Gastroesophageal sphincter (tissue), 4 donors: ENCODE measurements around the gene NEK10. TPM values are rescaled to one million over a fixed set of nuclear protein-coding genes. Genes with fewer than 3 reads are reported as not detected.

Experiments
- ATAC-seq: fragments of 150-250 bp; one replicate; pipeline ENCODE4 v1.9.1; 2016; ENCODE audit warnings: mild to moderate bottlenecking, moderate library complexity
- H3K27ac ChIP-seq, 4 donors: fragments of 200-600 bp; sonication (generic) in 3 of 4; 1 replicate in 3 of 4; 2 replicates in 1 of 4; pipeline ENCODE4 v1.5.1; 2016 to 2019
- H3K27me3 ChIP-seq: fragments of 200-600 bp; sonication (generic); one replicate; pipeline ENCODE4 v1.5.1; 2019
- H3K36me3 ChIP-seq, 2 donors: fragments of 200-600 bp; sonication (generic); one replicate each; pipeline ENCODE4 v1.5.1; 2019; ENCODE audit warnings: control low read depth in 1 of 2
- H3K4me1 ChIP-seq, 3 donors: fragments of 200-600 bp; sonication (generic); 1 replicate in 2 of 3; 2 replicates in 1 of 3; pipeline ENCODE4 v1.5.1; 2016 to 2019; ENCODE audit warnings: control low read depth in 2 of 3
- H3K4me3 ChIP-seq, 2 donors: fragments of 200-600 bp; sonication (generic); one replicate each; pipeline ENCODE4 v1.5.1; 2019; ENCODE audit warnings: mild to moderate bottlenecking in 1 of 2, moderate library complexity in 1 of 2
- H3K9me3 ChIP-seq, 3 donors: fragments of 200-600 bp; sonication (generic); one replicate each; pipeline ENCODE4 v1.5.1; 2017 to 2019; ENCODE audit warnings: control low read depth in 2 of 3
- EP300 ChIP-seq: sonication (generic); formaldehyde crosslinking; IDR thresholded peaks from one replicate; pipeline ENCODE4 v1.6.1; 2017; ENCODE audit warnings: antibody characterized with exemption, mild to moderate bottlenecking
- POLR2A ChIP-seq, 2 donors: fragments of 450-650 bp; IDR thresholded peaks; one replicate each; pipeline ENCODE4 v1.6.1; 2017; ENCODE audit warnings: antibody characterized with exemption in 2 of 2, mild to moderate bottlenecking in 2 of 2, moderate library complexity in 1 of 2
- POLR2AphosphoS5 ChIP-seq: sonication (generic); formaldehyde crosslinking; IDR thresholded peaks from one replicate; pipeline ENCODE4 v1.6.1; 2017; ENCODE audit warnings: antibody characterized with exemption
- WGBS, 2 donors: methylation state at CpG; one replicate each; pipeline ENCODE4 v1.1.5; 2018; ENCODE audit warnings: low coverage in 1 of 2; 5-methylcytosine and 5-hydroxymethylcytosine counted together
- total RNA-seq, 4 donors: library from RNA; depleted of rRNA; stranded (reverse); fragments of >200 nt; gene quantifications; one replicate each; pipeline ENCODE4 v1.1.0, GENCODE V29; 2016
- TF ChIP-seq, protein P1 (sequence below), 4 experiments: fragments of 200-600 bp in 2 of 4; fragments of 450-650 bp in 2 of 4; sonication (generic) in 1 of 4; IDR thresholded peaks; one replicate each; pipeline ENCODE4 v1.5.1; 2017 to 2019; ENCODE audit warnings: antibody characterized with exemption in 4 of 4, mild to moderate bottlenecking in 2 of 4, moderate library complexity in 2 of 4

Gene NEK10
- total RNA-seq, 4 donors from 2014 or later, result 0.62 to 2.7 (median 1.5) TPM

DNA sequence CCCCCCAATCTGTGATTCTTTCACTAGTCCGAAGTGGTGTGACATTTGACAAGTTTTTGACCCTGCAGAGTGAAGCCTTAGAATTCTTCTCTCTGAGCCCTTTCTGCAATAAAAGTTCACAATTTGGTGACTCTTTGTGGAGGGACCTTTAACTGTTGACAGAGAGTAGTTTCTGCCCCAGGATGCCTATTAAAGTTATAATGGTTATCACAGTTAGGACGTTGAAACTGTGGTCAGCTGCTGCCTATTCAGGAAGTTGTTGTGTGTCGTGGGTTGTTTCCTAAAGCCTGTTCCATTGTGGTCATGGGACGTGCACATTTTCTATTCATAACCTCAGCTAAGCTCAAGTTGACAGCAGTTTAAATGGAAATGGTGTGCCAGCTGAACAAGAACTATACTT, 274.5 kb downstream of the NEK10 start:
- Histone ChIP-seq H3K27ac (no peak overlapping the region), H3K4me1 (peaks cover 0 to 23% (median 0%) of the 10 kb centered on the region in 3 donors), H3K4me3 (no peak overlapping the region), H3K9me3 (no peaks in the 10 kb centered on the region), H3K27me3 (no peaks in the 10 kb centered on the region), H3K36me3 (no peaks in the 10 kb centered on the region)
- 37 to 55% methylated on average over 4 of the region's 4 CpGs for WGBS, 2 donors
- no peak for ATAC-seq
- TF ChIP-seq POLR2AphosphoS5 (no peak), EP300 (no peak), POLR2A (IDR thresholded peaks at IDR 0.05) (no peak)
- TF ChIP-seq, protein P1, sequence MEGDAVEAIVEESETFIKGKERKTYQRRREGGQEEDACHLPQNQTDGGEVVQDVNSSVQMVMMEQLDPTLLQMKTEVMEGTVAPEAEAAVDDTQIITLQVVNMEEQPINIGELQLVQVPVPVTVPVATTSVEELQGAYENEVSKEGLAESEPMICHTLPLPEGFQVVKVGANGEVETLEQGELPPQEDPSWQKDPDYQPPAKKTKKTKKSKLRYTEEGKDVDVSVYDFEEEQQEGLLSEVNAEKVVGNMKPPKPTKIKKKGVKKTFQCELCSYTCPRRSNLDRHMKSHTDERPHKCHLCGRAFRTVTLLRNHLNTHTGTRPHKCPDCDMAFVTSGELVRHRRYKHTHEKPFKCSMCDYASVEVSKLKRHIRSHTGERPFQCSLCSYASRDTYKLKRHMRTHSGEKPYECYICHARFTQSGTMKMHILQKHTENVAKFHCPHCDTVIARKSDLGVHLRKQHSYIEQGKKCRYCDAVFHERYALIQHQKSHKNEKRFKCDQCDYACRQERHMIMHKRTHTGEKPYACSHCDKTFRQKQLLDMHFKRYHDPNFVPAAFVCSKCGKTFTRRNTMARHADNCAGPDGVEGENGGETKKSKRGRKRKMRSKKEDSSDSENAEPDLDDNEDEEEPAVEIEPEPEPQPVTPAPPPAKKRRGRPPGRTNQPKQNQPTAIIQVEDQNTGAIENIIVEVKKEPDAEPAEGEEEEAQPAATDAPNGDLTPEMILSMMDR (IDR thresholded peaks at IDR 0.05), result no peak

DNA sequence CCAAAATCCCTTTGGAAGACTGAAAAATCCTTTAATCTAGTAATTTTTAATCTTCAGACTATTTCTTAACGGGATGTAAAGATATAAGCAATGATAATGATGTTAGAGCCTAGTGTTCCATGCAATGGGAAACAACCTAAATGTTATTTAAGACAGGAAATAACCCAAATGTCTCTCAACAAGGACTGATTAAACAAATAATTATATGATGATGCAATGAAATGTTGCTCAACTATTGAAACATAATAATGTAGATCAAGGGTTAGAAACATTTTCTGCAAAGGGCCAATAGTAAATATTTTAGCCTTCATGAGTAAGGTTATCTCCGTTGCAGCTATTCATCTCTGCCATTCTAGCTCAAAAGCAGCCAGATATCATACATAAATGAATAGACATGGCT, 275.4 kb downstream of the NEK10 start:
- Histone ChIP-seq H3K27ac (no peak overlapping the region), H3K9me3 (no peaks in the 10 kb centered on the region), H3K4me1 (peaks cover 0 to 33% (median 0%) of the 10 kb centered on the region in 3 donors), H3K4me3 (no peak overlapping the region), H3K36me3 (no peaks in the 10 kb centered on the region), H3K27me3 (no peaks in the 10 kb centered on the region)
- no peak for ATAC-seq
- no peak for TF ChIP-seq POLR2AphosphoS5
- TF ChIP-seq, protein P1 (IDR thresholded peaks at IDR 0.05), result no peak
- no peak for TF ChIP-seq EP300
- no peak for TF ChIP-seq POLR2A (IDR thresholded peaks at IDR 0.05)
- WGBS, 2 donors, result 47 to 50% methylated on average over 2 of the region's 2 CpGs

DNA sequence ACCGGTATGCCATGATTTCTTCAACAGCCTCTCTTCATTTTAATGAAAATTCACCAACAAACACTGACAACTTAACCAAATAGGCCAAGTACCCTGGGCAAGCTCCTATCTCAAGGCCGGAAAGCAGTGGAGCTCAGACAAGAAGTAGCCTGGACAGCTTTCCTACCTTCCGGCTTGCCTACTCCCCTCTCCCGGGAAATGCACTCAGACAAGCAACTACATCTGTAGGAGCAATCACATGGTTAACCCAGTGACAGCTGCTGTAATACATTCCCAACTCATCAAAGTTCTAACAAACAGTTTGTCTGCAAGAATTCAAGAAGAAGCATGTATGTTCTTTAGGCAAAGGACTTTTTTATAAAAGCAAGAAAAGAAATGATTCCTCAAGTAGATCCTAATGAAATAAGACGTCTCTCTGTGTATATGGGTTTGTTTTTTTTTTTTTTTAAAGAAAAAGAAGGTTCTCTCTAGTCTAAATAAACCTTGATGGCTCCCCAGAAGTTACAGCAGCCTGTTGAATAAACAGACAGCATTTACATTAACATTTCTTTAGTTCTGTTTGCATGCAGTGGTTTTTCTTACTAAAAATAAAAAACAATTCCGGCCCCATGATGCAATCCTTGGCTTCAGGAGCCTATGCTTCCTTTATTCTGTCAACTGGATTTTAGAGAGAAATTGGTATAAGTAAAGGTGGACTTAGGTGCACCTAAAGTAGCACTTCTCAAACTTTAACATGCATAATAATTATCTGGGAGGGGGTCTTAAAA, 278.7 kb downstream of the NEK10 start:
- WGBS, 2 donors, result 36 to 53% methylated on average over 5 to 6 of the region's 6 CpGs
- peaks cover 0 to 48% (median 2%) of the 10 kb centered on the region in 3 donors for H3K4me1 ChIP-seq
- no peaks in the 10 kb centered on the region for H3K36me3 ChIP-seq
- H3K9me3 ChIP-seq, result no peaks in the 10 kb centered on the region
- no peaks in the 10 kb centered on the region for H3K27me3 ChIP-seq
- no peak for ATAC-seq
- H3K4me3 ChIP-seq, result no peak overlapping the region
- H3K27ac ChIP-seq, result peak overlapping the region in 1 of 4 donors; percentile 24
- TF ChIP-seq EP300 (no peak), POLR2A (IDR thresholded peaks at IDR 0.05) (no peak), POLR2AphosphoS5 (no peak)
- TF ChIP-seq, protein P1 (IDR thresholded peaks at IDR 0.05), result no peak

DNA sequence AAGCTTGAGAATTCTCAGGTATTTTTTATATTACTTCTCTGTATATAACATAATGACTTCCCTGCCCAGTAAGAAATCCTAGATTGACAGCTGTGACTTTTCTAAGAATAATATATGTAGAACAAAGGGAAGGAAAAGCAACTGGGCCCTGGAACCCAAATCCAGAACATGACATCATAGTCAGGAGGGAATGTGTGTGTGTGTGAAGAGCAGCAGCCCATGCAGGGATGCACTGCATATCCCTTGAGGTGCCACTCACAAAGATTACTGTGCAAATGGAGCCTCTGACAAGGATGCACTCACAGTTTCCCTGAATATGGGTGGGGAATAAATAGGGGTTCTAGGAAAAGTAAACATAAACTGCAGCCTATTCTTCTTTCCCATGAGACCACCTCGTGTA, 279.5 kb downstream of the NEK10 start:
- Histone ChIP-seq H3K4me1 (peaks cover 0 to 44% (median 2%) of the 10 kb centered on the region in 3 donors), H3K4me3 (no peak overlapping the region), H3K36me3 (no peaks in the 10 kb centered on the region), H3K9me3 (no peaks in the 10 kb centered on the region), H3K27ac (peak overlapping the region in 1 of 4 donors; percentile 24), H3K27me3 (no peaks in the 10 kb centered on the region)
- WGBS, 2 donors, result 56 to 86% methylated on average over 1 of the region's 1 CpG
- TF ChIP-seq POLR2AphosphoS5 (no peak), POLR2A (IDR thresholded peaks at IDR 0.05) (no peak), EP300 (no peak)
- TF ChIP-seq, protein P1 (IDR thresholded peaks at IDR 0.05), result no peak
- ATAC-seq, result no peak

DNA sequence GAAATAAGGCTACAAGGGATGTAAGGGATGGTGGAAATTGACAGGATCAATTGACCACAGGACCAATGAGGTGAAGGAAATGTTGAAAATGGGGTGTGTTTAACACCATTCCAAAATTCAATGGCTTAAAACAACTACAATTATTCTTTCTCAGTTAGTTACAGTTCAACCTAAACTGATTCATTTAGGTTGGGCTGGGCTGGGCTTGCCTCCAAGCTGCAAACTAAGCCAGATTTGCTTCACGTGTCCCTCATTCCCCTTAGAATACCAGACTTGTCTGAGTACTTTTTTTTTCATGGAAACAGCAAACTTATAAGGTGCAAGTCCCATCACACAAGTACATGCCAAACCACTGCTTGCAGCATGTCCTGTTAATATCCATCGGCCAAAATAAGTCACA, 280.1 kb downstream of the NEK10 start:
- no peaks in the 10 kb centered on the region for H3K36me3 ChIP-seq
- H3K4me3 ChIP-seq, result no peak overlapping the region
- TF ChIP-seq EP300, result no peak
- no peak for TF ChIP-seq POLR2A (IDR thresholded peaks at IDR 0.05)
- TF ChIP-seq, protein P1 (IDR thresholded peaks at IDR 0.05), result no peak
- TF ChIP-seq POLR2AphosphoS5, result no peak
- H3K27me3 ChIP-seq, result no peaks in the 10 kb centered on the region
- no peak for ATAC-seq
- no peaks in the 10 kb centered on the region for H3K9me3 ChIP-seq
- H3K27ac ChIP-seq, result no peak overlapping the region
- WGBS, 2 donors, result 8 to 57% methylated on average over 2 of the region's 2 CpGs
- peaks cover 0 to 44% (median 2%) of the 10 kb centered on the region in 3 donors for H3K4me1 ChIP-seq
